ENCODE measurements around the gene CAB39.

DNA sequence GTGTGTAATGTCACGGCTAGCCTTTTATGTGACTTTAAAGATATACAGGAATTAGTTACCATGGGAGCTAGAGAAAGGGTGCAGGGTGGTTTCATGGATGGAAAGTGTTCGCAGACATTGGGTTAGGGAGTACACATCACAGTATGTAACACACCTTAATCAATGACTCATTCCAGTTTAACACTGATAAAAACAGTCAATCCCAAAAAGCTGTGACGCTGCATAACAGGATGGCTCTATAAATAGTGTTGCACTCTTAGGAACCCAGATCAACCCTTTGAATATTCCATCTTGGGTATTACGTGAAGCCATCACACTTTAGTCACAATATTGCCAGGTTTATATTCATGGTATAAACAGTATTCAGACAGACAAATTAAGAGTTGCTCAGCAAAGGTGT, 33.6 kb downstream of the CAB39 start:
- TF ChIP-seq BRCA1 (IDR thresholded peaks at IDR 0.05; ENCODE audit: low read depth, low read length), result no peak
- TF ChIP-seq POLR2A (IDR thresholded peaks at IDR 0.05; ENCODE audit: control extremely low read depth in 1 of 2, low read depth in 2 of 2, low read length in 2 of 2), result no peak
- no peak for TF ChIP-seq RFX5 (IDR thresholded peaks at IDR 0.05; ENCODE audit: borderline replicate concordance, low read depth, low read length)
- no peak for TF ChIP-seq YY1 (IDR thresholded peaks at IDR 0.05; ENCODE audit: low read depth, low read length)
- no peak for TF ChIP-seq EZH2 (IDR thresholded peaks at IDR 0.05; ENCODE audit: low read depth, low read length, severe bottlenecking)
- TF ChIP-seq, protein P1, sequence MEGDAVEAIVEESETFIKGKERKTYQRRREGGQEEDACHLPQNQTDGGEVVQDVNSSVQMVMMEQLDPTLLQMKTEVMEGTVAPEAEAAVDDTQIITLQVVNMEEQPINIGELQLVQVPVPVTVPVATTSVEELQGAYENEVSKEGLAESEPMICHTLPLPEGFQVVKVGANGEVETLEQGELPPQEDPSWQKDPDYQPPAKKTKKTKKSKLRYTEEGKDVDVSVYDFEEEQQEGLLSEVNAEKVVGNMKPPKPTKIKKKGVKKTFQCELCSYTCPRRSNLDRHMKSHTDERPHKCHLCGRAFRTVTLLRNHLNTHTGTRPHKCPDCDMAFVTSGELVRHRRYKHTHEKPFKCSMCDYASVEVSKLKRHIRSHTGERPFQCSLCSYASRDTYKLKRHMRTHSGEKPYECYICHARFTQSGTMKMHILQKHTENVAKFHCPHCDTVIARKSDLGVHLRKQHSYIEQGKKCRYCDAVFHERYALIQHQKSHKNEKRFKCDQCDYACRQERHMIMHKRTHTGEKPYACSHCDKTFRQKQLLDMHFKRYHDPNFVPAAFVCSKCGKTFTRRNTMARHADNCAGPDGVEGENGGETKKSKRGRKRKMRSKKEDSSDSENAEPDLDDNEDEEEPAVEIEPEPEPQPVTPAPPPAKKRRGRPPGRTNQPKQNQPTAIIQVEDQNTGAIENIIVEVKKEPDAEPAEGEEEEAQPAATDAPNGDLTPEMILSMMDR (IDR thresholded peaks at IDR 0.05; ENCODE audit: control extremely low read depth in 1 of 3, insufficient read depth in 1 of 3, low read depth in 1 of 3, low read length in 3 of 3), result no peak
- no peak for TF ChIP-seq CEBPB (IDR thresholded peaks at IDR 0.05; ENCODE audit: low read depth, low read length)
- TF ChIP-seq MAFK (IDR thresholded peaks at IDR 0.05; ENCODE audit: low read depth, low read length), result no peak
- no peak for TF ChIP-seq BCL11A (IDR thresholded peaks at IDR 0.05; ENCODE audit: low read depth in 2 of 2, low read length in 2 of 2)
- TF ChIP-seq SRF (IDR thresholded peaks at IDR 0.05; ENCODE audit: low read depth, low read length), result no peak
- no peak for TF ChIP-seq TBP (IDR thresholded peaks at IDR 0.05; ENCODE audit: low read depth, low read length)
- no peak for TF ChIP-seq JUND (IDR thresholded peaks at IDR 0.05; ENCODE audit: low read length)
- no peak for TF ChIP-seq E2F6 (IDR thresholded peaks at IDR 0.05)
- TF ChIP-seq RAD21 (IDR thresholded peaks at IDR 0.05 in 1 of 2, conservative IDR thresholded peaks at IDR 0.05 in 1 of 2; ENCODE audit: low read depth in 2 of 2, low read length in 2 of 2), result no peak

All from H1 (cell line).